ENCODE results near the gene VPS4A.
A peak's percentile ranks its signal among the peaks of the same experiment; 100 is the strongest.

- no peak for TF ChIP-seq POLR2A (IDR thresholded peaks at IDR 0.05)
- TF ChIP-seq CTCF (IDR thresholded peaks at IDR 0.05): peak in 1 of 7 experiments; percentile 5
Measured at GRCh38 chr16:69311533-69312387, 610 bp downstream of the VPS4A start.

Data from body of pancreas (tissue), 4 donors.